Measurements from ENCODE around the gene PXDC1. TPM values are rescaled to one million over a fixed set of nuclear protein-coding genes. Genes with fewer than 3 reads are reported as not detected.

The PXDC1 gene
- total RNA-seq, 4 donors from 2014 or later = 8.8 to 47.1 (median 19.6) TPM

GRCh38 chr6:3727036-3727435 is 24.5 kb downstream of the PXDC1 start:
- H3K4me1 ChIP-seq = peaks cover 0 to 13% of the 10 kb centered on the region in 2 donors
- intact Hi-C loops (cut with DNase I; ENCODE audit: low total_unique reads) = no loop called here
- H3K4me3 ChIP-seq = no peak overlapping the region
- no peaks in the 10 kb centered on the region for H3K9me3 ChIP-seq
- no peak overlapping the region for H3K27ac ChIP-seq
- ATAC-seq (no peak), DNase-seq (no peak)
- in situ Hi-C loops (cut with MboI; ENCODE audit: low sequenced_read_pairs in 4 of 4) = loop anchor here in 2 of 4 donors (25.0 kb wide), 3 partner anchors 410 to 615 kb away; partner anchors contain the start of genes BPHL (in 1 of the 2) and ECI2 (in 1 of the 2)
- TF ChIP-seq CTCF (IDR thresholded peaks at IDR 0.05 in 4 of 5, conservative IDR thresholded peaks at IDR 0.05 in 1 of 5) (no peak), POLR2A (IDR thresholded peaks at IDR 0.05) (no peak)
- peaks cover 0 to 11% of the 10 kb centered on the region in 2 donors for H3K36me3 ChIP-seq
- no peaks in the 10 kb centered on the region for H3K27me3 ChIP-seq

GRCh38 chr6:3726421-3726820 is 25.1 kb downstream of the PXDC1 start:
- DNase-seq (no peak), ATAC-seq (no peak)
- Histone ChIP-seq H3K4me3 (no peak overlapping the region), H3K27ac (no peak overlapping the region), H3K27me3 (no peaks in the 10 kb centered on the region), H3K4me1 (peaks cover 0 to 15% of the 10 kb centered on the region in 2 donors), H3K9me3 (no peaks in the 10 kb centered on the region), H3K36me3 (peaks cover 0 to 11% of the 10 kb centered on the region in 2 donors)
- intact Hi-C loops (cut with DNase I; ENCODE audit: low total_unique reads) = no loop called here
- no peak for TF ChIP-seq POLR2A (IDR thresholded peaks at IDR 0.05)
- in situ Hi-C loops (cut with MboI; ENCODE audit: low sequenced_read_pairs in 4 of 4) = loop anchor here in 2 of 4 donors (25.0 kb wide), 3 partner anchors 411 to 614 kb away; partner anchors contain the start of genes BPHL (in 1 of the 2) and ECI2 (in 1 of the 2)

GRCh38 chr6:3725145-3726047 is 26.1 kb downstream of the PXDC1 start:
- TF ChIP-seq POLR2A (IDR thresholded peaks at IDR 0.05) = no peak
- TF ChIP-seq CTCF (IDR thresholded peaks at IDR 0.05 in 4 of 5, conservative IDR thresholded peaks at IDR 0.05 in 1 of 5) = no peak
- ATAC-seq = no peak
- peaks cover 0 to 11% of the 10 kb centered on the region in 2 donors for H3K36me3 ChIP-seq
- in situ Hi-C loops (cut with MboI; ENCODE audit: low sequenced_read_pairs in 4 of 4) (loop anchor here in 2 of 4 donors (25.0 kb wide), 3 partner anchors 412 to 613 kb away; partner anchors contain the start of genes BPHL (in 1 of the 2) and ECI2 (in 1 of the 2)), intact Hi-C loops (cut with DNase I; ENCODE audit: low total_unique reads) (no loop called here)
- H3K4me1 ChIP-seq = peaks cover 0 to 15% of the 10 kb centered on the region in 2 donors
- H3K4me3 ChIP-seq = no peak overlapping the region
- H3K27ac ChIP-seq = peak overlapping the region; percentile 11 to 50 (median 35)
- H3K27me3 ChIP-seq = no peaks in the 10 kb centered on the region
- DNase-seq = no peak
- H3K9me3 ChIP-seq = no peaks in the 10 kb centered on the region

GRCh38 chr6:3724451-3725144 is 26.9 kb downstream of the PXDC1 start:
- no peak for DNase-seq
- Histone ChIP-seq H3K27ac (peak overlapping the region; percentile 11 to 50 (median 35)), H3K4me1 (peaks cover 0 to 15% of the 10 kb centered on the region in 2 donors), H3K4me3 (no peak overlapping the region), H3K27me3 (no peaks in the 10 kb centered on the region), H3K36me3 (peaks cover 0 to 11% of the 10 kb centered on the region in 2 donors), H3K9me3 (no peaks in the 10 kb centered on the region)
- in situ Hi-C loops (cut with MboI; ENCODE audit: low sequenced_read_pairs in 4 of 4) = loop anchor here in 2 of 4 donors (25.0 kb wide), 3 partner anchors 413 to 612 kb away; partner anchors contain the start of genes BPHL (in 1 of the 2) and ECI2 (in 1 of the 2)
- intact Hi-C loops (cut with DNase I; ENCODE audit: low total_unique reads) = loop anchor here (5.0 kb wide), 1 partner anchor 247 kb away; no protein-coding TSS in a partner anchor
- peak in 1 of 2 donors; percentile 23 for ATAC-seq
- TF ChIP-seq POLR2A (IDR thresholded peaks at IDR 0.05) (no peak), CTCF (IDR thresholded peaks at IDR 0.05 in 4 of 5, conservative IDR thresholded peaks at IDR 0.05 in 1 of 5) (no peak)

Data from gastrocnemius medialis (tissue), 4 donors.